ENCODE data around the gene GPR39. TPM values are rescaled to one million over a fixed set of nuclear protein-coding genes. Genes with fewer than 3 reads are reported as not detected.

GPR39 gene
- total RNA-seq, 1 donor from 2014 or later, result 1.0 TPM

DNA sequence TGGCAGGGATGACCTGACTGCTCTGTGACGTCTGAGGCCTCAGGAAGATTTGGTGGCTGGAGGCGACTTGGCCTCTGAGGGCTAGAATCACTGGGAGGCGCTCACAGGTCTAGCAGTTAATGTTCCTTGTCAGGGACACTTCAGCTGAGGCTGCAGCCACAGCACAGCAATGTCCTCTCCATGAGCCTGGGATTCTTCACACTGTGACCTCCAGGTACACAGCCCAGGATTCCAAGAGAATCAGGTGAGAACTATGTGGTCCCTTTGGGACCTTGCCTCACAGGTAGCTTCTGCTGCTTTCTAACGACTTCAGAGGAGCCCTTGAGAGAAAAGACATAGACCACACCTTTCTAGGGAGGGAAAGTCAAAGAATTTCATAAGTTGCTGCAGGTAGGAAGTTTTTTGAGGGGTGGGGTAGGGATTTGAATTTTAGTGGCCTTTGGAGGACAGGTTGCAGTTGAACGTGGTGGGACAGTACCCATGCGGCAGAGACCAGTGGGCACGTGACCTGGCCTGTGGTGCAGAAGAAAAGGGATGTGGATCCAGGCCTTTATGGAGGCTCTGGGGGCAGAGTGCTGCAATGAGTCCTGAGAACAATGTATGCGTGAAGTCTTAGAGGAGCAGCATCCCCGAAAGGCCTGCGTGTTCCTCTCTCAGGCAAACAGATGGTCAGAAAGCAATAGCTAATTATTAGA is 167.2 kb downstream of the GPR39 start:
- Mint-ChIP-seq H3K9me3 (ENCODE audit: unreplicated experiment) (peaks cover 9% of the 10 kb centered on the region), H3K27ac (ENCODE audit: unreplicated experiment) (no peak overlapping the region), H3K27me3 (ENCODE audit: unreplicated experiment) (peaks cover 12% of the 10 kb centered on the region), H3K4me1 (ENCODE audit: low read depth, unreplicated experiment) (peaks cover 39% of the 10 kb centered on the region), H3K36me3 (ENCODE audit: unreplicated experiment) (no peaks in the 10 kb centered on the region), H3K4me3 (ENCODE audit: unreplicated experiment) (peak overlapping the region; percentile 2)
- TF ChIP-seq, protein P1, sequence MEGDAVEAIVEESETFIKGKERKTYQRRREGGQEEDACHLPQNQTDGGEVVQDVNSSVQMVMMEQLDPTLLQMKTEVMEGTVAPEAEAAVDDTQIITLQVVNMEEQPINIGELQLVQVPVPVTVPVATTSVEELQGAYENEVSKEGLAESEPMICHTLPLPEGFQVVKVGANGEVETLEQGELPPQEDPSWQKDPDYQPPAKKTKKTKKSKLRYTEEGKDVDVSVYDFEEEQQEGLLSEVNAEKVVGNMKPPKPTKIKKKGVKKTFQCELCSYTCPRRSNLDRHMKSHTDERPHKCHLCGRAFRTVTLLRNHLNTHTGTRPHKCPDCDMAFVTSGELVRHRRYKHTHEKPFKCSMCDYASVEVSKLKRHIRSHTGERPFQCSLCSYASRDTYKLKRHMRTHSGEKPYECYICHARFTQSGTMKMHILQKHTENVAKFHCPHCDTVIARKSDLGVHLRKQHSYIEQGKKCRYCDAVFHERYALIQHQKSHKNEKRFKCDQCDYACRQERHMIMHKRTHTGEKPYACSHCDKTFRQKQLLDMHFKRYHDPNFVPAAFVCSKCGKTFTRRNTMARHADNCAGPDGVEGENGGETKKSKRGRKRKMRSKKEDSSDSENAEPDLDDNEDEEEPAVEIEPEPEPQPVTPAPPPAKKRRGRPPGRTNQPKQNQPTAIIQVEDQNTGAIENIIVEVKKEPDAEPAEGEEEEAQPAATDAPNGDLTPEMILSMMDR (IDR thresholded peaks at IDR 0.05; ENCODE audit: partially characterized antibody, unreplicated experiment), result no peak
- no peak for DNase-seq

GRCh38 chr2:132584976-132585817 is 168.6 kb downstream of the GPR39 start:
- no peak overlapping the region for H3K27ac Mint-ChIP-seq (ENCODE audit: unreplicated experiment)
- peaks cover 38% of the 10 kb centered on the region for H3K4me1 Mint-ChIP-seq (ENCODE audit: low read depth, unreplicated experiment)
- TF ChIP-seq, protein P1 (IDR thresholded peaks at IDR 0.05; ENCODE audit: partially characterized antibody, unreplicated experiment), result no peak
- peaks cover 12% of the 10 kb centered on the region for H3K27me3 Mint-ChIP-seq (ENCODE audit: unreplicated experiment)
- peaks cover 2% of the 10 kb centered on the region for H3K36me3 Mint-ChIP-seq (ENCODE audit: unreplicated experiment)
- no peak for DNase-seq
- peak overlapping the region; percentile 42 for H3K4me3 Mint-ChIP-seq (ENCODE audit: unreplicated experiment)
- H3K9me3 Mint-ChIP-seq (ENCODE audit: unreplicated experiment), result peaks cover 9% of the 10 kb centered on the region

DNA sequence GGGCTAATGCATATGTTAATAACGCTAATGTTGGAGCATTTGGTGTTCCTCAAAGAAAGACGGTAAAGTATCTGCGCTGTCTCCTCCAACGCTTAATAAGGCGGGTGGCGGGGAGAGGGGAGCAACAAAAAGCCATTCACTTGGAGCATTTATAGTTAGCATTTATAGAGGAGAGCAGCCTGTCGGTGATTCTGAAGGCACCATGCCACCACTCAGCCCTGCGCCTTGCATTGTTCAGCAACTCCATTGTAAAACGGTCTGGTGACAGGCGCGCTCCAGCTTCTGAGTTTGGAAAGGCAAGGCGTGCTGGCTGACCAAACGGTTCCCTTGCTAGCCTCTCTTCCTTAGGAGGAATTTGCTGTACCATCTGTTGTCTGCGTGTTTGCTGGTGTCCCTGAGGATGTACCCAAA is 169.5 kb downstream of the GPR39 start:
- peak; percentile 44 for DNase-seq
- Mint-ChIP-seq H3K9me3 (ENCODE audit: unreplicated experiment) (peaks cover 9% of the 10 kb centered on the region), H3K27me3 (ENCODE audit: unreplicated experiment) (peaks cover 12% of the 10 kb centered on the region), H3K36me3 (ENCODE audit: unreplicated experiment) (peaks cover 4% of the 10 kb centered on the region), H3K4me3 (ENCODE audit: unreplicated experiment) (peak overlapping the region; percentile 70), H3K27ac (ENCODE audit: unreplicated experiment) (peak overlapping the region; percentile 86), H3K4me1 (ENCODE audit: low read depth, unreplicated experiment) (peaks cover 38% of the 10 kb centered on the region)
- TF ChIP-seq, protein P1 (IDR thresholded peaks at IDR 0.05; ENCODE audit: partially characterized antibody, unreplicated experiment), result no peak

DNA sequence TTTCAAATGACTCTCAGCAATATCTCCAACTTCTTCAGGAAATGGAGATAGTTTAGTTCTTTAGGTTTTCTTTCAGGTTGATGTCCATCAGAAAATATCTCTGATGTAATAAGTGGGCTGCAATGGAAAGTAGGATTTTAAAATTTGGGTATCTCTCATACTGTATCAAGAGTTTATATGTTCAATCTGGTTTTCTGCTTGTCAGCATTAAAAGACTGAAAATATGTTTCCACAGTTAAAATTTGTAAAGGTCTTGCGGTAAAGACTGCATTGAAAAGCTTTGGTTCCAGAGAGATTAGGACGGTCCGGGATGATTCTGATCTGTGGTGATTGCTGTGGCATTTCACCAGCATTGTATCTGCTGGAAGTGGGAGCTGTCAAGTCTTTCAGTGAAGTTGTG is 170.2 kb downstream of the GPR39 start:
- Mint-ChIP-seq H3K27ac (ENCODE audit: unreplicated experiment) (no peak overlapping the region), H3K9me3 (ENCODE audit: unreplicated experiment) (peaks cover 7% of the 10 kb centered on the region), H3K4me3 (ENCODE audit: unreplicated experiment) (no peak overlapping the region), H3K36me3 (ENCODE audit: unreplicated experiment) (peaks cover 4% of the 10 kb centered on the region), H3K27me3 (ENCODE audit: unreplicated experiment) (peaks cover 10% of the 10 kb centered on the region), H3K4me1 (ENCODE audit: low read depth, unreplicated experiment) (peaks cover 33% of the 10 kb centered on the region)
- no peak for DNase-seq
- TF ChIP-seq, protein P1 (IDR thresholded peaks at IDR 0.05; ENCODE audit: partially characterized antibody, unreplicated experiment), result no peak

GRCh38 chr2:132588576-132588975 is 172.0 kb downstream of the GPR39 start:
- no peak for DNase-seq
- H3K4me3 Mint-ChIP-seq (ENCODE audit: unreplicated experiment), result no peak overlapping the region
- peaks cover 2% of the 10 kb centered on the region for H3K27me3 Mint-ChIP-seq (ENCODE audit: unreplicated experiment)
- no peak overlapping the region for H3K27ac Mint-ChIP-seq (ENCODE audit: unreplicated experiment)
- peaks cover 23% of the 10 kb centered on the region for H3K4me1 Mint-ChIP-seq (ENCODE audit: low read depth, unreplicated experiment)
- H3K9me3 Mint-ChIP-seq (ENCODE audit: unreplicated experiment), result peaks cover 2% of the 10 kb centered on the region
- TF ChIP-seq, protein P1 (IDR thresholded peaks at IDR 0.05; ENCODE audit: partially characterized antibody, unreplicated experiment), result no peak
- H3K36me3 Mint-ChIP-seq (ENCODE audit: unreplicated experiment), result peaks cover 4% of the 10 kb centered on the region
